ENCODE results near the gene ERFL.
A peak's percentile ranks its signal among the peaks of the same experiment; 100 is the strongest.

Gene ERFL

DNA sequence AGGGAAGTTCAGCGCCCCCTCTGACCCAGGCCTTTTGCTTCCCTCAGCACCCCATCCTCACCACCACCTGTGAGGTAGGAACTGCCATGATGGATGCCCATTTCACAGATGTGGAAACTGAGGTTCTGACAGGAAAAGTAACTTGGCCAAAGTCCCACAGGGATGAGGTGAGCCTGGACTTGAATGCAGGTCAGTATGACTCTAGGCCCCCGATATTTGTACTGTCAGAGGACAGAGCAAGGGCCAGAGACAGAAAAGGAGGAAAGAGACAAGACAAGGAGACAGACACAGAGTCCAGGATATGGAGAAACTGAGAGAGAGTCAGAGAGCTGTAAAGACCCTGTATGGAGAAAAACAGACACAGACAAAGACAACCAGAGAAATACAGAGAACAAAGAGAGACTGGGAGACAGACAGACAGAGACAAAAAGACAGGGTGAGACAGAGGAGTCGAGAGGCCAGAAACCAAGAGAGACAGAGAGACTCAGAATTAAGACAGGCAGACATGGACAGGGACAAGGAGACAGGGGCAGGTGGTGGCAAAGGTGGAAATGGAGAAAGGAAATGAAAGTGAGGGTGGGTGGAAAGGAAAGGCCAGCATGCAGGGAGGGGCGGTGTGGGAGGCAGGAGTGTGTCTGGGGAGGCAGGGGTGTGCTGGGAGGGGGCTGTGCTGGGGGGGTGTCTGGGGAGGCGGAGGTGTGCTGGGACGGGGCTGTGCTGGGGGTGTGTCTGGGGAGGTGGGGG, 5.0 kb downstream of the ERFL start:
- TF ChIP-seq, protein P1, sequence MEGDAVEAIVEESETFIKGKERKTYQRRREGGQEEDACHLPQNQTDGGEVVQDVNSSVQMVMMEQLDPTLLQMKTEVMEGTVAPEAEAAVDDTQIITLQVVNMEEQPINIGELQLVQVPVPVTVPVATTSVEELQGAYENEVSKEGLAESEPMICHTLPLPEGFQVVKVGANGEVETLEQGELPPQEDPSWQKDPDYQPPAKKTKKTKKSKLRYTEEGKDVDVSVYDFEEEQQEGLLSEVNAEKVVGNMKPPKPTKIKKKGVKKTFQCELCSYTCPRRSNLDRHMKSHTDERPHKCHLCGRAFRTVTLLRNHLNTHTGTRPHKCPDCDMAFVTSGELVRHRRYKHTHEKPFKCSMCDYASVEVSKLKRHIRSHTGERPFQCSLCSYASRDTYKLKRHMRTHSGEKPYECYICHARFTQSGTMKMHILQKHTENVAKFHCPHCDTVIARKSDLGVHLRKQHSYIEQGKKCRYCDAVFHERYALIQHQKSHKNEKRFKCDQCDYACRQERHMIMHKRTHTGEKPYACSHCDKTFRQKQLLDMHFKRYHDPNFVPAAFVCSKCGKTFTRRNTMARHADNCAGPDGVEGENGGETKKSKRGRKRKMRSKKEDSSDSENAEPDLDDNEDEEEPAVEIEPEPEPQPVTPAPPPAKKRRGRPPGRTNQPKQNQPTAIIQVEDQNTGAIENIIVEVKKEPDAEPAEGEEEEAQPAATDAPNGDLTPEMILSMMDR (conservative IDR thresholded peaks at IDR 0.05; ENCODE audit: control insufficient read depth, insufficient read depth, low read depth, low read length), result no peak
- DNase-seq (ENCODE audit: low read depth), result no peak
- H3K4me3 ChIP-seq (ENCODE audit: control insufficient read depth, low read depth, low read length), result no peak overlapping the region

DNA sequence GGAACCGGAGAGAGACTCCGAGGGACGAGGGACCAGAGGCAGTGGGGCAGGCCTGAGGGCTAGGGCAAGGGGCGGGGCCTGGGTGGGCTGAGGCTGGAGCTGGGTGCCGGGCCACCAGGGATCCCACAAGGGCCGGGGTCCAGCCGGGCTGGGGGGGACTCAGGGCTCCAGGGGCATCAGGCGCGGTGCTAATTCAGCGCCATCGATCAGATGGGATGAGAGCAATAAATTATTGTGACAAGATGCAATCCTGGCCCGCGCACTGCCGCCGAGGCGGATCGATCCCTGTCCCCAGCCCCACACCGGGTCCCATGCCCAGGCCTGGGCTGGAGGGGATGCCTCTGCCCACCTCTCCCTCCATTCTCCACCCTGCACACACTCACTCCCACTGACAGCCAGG, 5.7 kb downstream of the ERFL start:
- H3K4me3 ChIP-seq (ENCODE audit: control insufficient read depth, low read depth, low read length), result no peak overlapping the region
- DNase-seq (ENCODE audit: low read depth), result no peak
- TF ChIP-seq, protein P1 (conservative IDR thresholded peaks at IDR 0.05; ENCODE audit: control insufficient read depth, insufficient read depth, low read depth, low read length), result no peak

DNA sequence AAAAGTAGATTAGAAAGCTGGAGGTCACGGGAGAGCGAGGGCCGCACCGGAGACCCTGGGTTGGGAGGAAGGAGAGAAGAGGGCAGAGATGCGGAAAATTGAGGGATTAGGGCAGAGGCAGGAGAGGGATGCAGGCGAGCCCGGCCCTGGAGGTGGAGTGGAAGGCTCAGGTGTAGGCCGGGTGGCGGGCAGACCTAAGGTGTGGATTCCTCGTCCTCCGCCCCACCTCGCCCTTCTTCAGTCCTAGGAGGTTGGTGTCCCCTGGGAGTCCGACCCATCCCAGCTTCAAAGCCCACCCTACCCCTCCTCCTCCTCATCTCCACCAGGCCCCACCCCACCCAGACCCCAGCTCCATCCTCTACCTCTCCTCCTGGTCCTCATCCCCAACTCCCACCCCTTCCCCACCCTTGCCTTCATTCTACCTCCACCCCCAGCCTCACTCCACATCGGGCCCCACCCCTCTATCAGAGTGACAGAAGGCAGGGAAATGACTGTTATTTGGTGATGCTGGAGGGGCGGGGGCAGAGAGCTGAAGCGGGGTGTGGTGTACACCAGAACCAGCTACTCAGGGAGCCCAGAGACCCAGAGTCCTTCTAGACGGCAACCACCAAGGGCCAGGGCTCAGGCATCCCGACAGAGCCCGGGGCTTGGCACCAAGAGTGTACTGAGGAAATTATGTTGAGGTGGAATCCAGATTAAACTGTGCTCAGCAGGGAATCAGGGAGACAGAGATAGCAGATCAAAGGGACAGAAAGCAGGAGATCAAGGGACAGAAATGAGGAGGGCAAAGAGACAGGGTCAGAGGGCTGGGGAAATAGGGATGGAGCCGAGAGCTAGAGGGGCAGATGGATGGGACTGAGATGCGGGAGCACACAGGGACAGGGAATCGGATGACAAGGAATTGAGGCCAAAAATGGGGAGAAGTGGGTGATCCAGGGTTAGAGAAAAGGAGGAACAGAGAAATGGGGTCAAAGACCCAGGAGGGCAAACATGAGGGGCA, 6.4 kb downstream of the ERFL start:
- DNase-seq (ENCODE audit: low read depth), result no peak
- H3K4me3 ChIP-seq (ENCODE audit: control insufficient read depth, low read depth, low read length), result no peak overlapping the region
- TF ChIP-seq, protein P1 (conservative IDR thresholded peaks at IDR 0.05; ENCODE audit: control insufficient read depth, insufficient read depth, low read depth, low read length), result no peak

DNA sequence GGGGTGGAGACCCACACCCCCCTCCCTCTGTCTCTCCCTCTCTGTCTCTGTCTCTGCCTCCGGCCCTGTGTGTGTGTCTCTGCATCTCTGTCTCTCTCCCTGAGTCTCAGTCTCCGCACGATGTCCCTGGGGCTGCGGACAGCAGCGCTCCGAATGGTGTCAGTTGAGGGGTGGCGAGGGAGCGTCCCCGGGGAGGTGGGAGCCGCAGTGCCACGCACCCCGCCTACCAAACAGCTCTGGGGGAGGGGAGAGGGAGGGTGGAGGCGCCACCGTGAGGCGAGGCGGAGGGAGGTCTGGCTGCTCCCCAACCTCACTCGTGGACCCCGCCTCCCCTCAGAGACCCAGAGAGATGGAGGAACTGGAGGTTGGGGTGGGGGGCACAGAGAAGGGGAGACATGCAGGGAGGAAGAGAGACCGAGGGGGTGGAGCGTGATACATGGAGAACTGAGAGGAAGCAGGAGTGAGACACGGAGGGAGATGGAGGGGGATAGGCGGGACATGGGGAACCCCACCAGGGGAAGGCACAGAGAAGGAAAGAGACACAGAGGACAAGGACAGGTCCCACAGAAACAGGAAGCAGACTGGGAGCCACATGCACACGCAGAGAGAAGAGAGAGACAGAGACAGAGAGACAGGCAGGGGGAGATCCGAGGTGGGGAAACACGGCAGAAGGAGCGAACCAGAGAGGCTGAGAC, 7.2 kb downstream of the ERFL start:
- H3K4me3 ChIP-seq (ENCODE audit: control insufficient read depth, low read depth, low read length), result no peak overlapping the region
- TF ChIP-seq, protein P1 (conservative IDR thresholded peaks at IDR 0.05; ENCODE audit: control insufficient read depth, insufficient read depth, low read depth, low read length), result no peak

DNA sequence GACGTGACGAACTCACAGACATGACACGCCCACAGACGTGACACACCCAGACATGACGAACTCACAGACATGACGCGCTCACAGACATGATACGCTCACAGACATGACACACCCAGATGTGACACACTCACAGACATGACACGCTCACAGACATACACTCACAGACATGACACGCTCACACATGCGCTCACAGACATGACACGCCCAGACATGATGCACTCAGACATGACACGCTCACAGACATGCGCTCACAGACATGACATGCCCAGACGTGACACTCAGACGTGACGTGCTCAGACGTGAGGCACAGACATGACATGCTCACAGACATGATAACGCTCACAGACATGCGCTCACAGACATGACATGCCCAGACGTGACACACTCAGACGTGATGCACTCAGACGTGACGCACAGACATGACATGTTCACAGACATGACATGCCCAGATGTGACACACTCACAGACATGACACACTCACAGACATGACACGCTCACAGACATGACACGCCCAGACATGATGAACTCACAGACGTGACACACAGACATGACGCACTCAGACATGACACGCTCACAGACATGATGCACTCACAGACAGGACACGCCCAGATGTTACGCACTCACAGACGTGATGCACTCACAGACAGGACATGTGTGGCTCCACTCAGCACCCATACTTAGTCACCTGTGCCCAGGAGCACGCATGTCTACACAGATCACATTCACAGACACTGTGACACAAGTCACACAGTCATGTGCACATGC, 8.1 kb downstream of the ERFL start:
- TF ChIP-seq, protein P1 (conservative IDR thresholded peaks at IDR 0.05; ENCODE audit: control insufficient read depth, insufficient read depth, low read depth, low read length), result no peak
- DNase-seq (ENCODE audit: low read depth), result peak; percentile 31
- no peak overlapping the region for H3K4me3 ChIP-seq (ENCODE audit: control insufficient read depth, low read depth, low read length)

More for the DNA sequence above, 7.2 kb downstream of the ERFL start:
- no peak for DNase-seq (ENCODE audit: low read depth)

Data from fibroblast of mammary gland (primary cell).